ENCODE measurements around the gene UBE2D3. TPM values are rescaled to one million over a fixed set of nuclear protein-coding genes. Genes with fewer than 3 reads are reported as not detected.

UBE2D3 gene
- polyA plus RNA-seq, 1 experiment: 534 TPM

GRCh38 chr4:102826105-102826889, 1.1 kb downstream of the UBE2D3 start:
- DNase-seq (ENCODE audit: low read depth, low spot score): no peak
- POLR2A ChIA-PET: interaction anchor here (0.7 to 4.2 kb wide), 11 partner anchors 9 to 206 kb away, joined by 3 to 46 read pairs (median 7); partner anchors contain the start of genes CISD2 and MANBA
- Histone ChIP-seq H3K4me3 (ENCODE audit: low read depth, low read length) (peak overlapping the region; percentile 92), H3K27me3 (ENCODE audit: control insufficient read depth, insufficient read depth, low read length) (no peaks in the 10 kb centered on the region), H3K27ac (ENCODE audit: low read depth, low read length) (peak overlapping the region; percentile 100), H3K9me3 (ENCODE audit: control insufficient read depth, insufficient read depth, low read length) (no peaks in the 10 kb centered on the region; the same call in 1 of the 2 replicates)
- CTCF ChIA-PET: interaction anchor here (0.7 to 3.4 kb wide), 3 partner anchors 19 to 274 kb away, joined by 3 to 10 read pairs (median 4); partner anchors contain the start of gene BDH2
- no peak for TF ChIP-seq CTCF (IDR thresholded peaks at IDR 0.05; ENCODE audit: low read depth, low read length)

- ChIA-PET CTCF (interaction anchor here (0.7 to 3.4 kb wide), 3 partner anchors 18 to 274 kb away, joined by 3 to 10 read pairs (median 4); partner anchors contain the start of gene BDH2), POLR2A (interaction anchor here (0.7 to 4.2 kb wide), 8 partner anchors 9 to 205 kb away, joined by 3 to 46 read pairs (median 4); partner anchors contain the start of genes CISD2 and MANBA)
Observed at GRCh38 chr4:102825261-102826091, 1.9 kb downstream of the UBE2D3 start.

GRCh38 chr4:102824398-102824797, 3.0 kb downstream of the UBE2D3 start:
- H3K27ac ChIP-seq (ENCODE audit: low read depth, low read length): no peak overlapping the region
- CTCF ChIA-PET: interaction anchor here (1.6 to 3.4 kb wide), 3 partner anchors 204 to 276 kb away, joined by 3 to 10 read pairs (median 9); partner anchors contain the start of gene BDH2
- no peak for TF ChIP-seq CTCF (IDR thresholded peaks at IDR 0.05; ENCODE audit: low read depth, low read length)
- no peaks in the 10 kb centered on the region; the same call in 1 of the 2 replicates for H3K9me3 ChIP-seq (ENCODE audit: control insufficient read depth, insufficient read depth, low read length)
- no peaks in the 10 kb centered on the region for H3K27me3 ChIP-seq (ENCODE audit: control insufficient read depth, insufficient read depth, low read length)
- DNase-seq (ENCODE audit: low read depth, low spot score): no peak
- peak overlapping the region; percentile 92 for H3K4me3 ChIP-seq (ENCODE audit: low read depth, low read length)
- POLR2A ChIA-PET: interaction anchor here (1.0 to 1.8 kb wide), 6 partner anchors 8 to 204 kb away, joined by 3 to 7 read pairs (median 4); no protein-coding TSS in a partner anchor

More at GRCh38 chr4:102825261-102826091, 1.9 kb downstream of the UBE2D3 start:
- DNase-seq (ENCODE audit: low read depth, low spot score): peak; percentile 15
- no peak for TF ChIP-seq CTCF (IDR thresholded peaks at IDR 0.05; ENCODE audit: low read depth, low read length)
- Histone ChIP-seq H3K27ac (ENCODE audit: low read depth, low read length) (peak overlapping the region; percentile 100), H3K9me3 (ENCODE audit: control insufficient read depth, insufficient read depth, low read length) (no peaks in the 10 kb centered on the region; the same call in 1 of the 2 replicates), H3K4me3 (ENCODE audit: low read depth, low read length) (peak overlapping the region; percentile 92), H3K27me3 (ENCODE audit: control insufficient read depth, insufficient read depth, low read length) (no peaks in the 10 kb centered on the region)

- POLR2A ChIA-PET: interaction anchor here (0.8 to 1.8 kb wide), 4 partner anchors 19 to 203 kb away, joined by 3 to 5 read pairs (median 4); no protein-coding TSS in a partner anchor
- TF ChIP-seq CTCF (IDR thresholded peaks at IDR 0.05; ENCODE audit: low read depth, low read length): no peak
- Histone ChIP-seq H3K9me3 (ENCODE audit: control insufficient read depth, insufficient read depth, low read length) (no peaks in the 10 kb centered on the region; the same call in 1 of the 2 replicates), H3K27me3 (ENCODE audit: control insufficient read depth, insufficient read depth, low read length) (no peaks in the 10 kb centered on the region), H3K4me3 (ENCODE audit: low read depth, low read length) (peak overlapping the region; percentile 92), H3K27ac (ENCODE audit: low read depth, low read length) (no peak overlapping the region)
- peak; percentile 20 for DNase-seq (ENCODE audit: low read depth, low spot score)
- CTCF ChIA-PET: interaction anchor here (1.6 to 3.4 kb wide), 3 partner anchors 203 to 276 kb away, joined by 3 to 10 read pairs (median 9); partner anchors contain the start of gene BDH2
Observed at GRCh38 chr4:102823897-102824296, 3.5 kb downstream of the UBE2D3 start.

Data from AG04450 (cell line).